GM23338 (cell line): ENCODE measurements around the gene COL18A1. TPM values are rescaled to one million over a fixed set of nuclear protein-coding genes. Genes with fewer than 3 reads are reported as not detected.

Experiments used
- ATAC-seq: fragments of 200-7000 bp; cut with Tn5 transposase; 3 replicates; pipeline ENCODE4 v1.9.1; 2020
- DNase-seq: peaks from one replicate; pipeline ENCODE4 v3.0.0-alpha.2; 2015; ENCODE audit warnings: low spot score
- H2AFZ ChIP-seq: fragments of 200-600 bp; sonication (generic); 2 replicates; pipeline ENCODE4 v1.8.0; 2016; ENCODE audit warnings: antibody characterized with exemption, mild to moderate bottlenecking, moderate library complexity
- H3F3A ChIP-seq: fragments of 200-600 bp; sonication (generic); replicated peaks from 2 replicates; pipeline ENCODE4 v1.8.0; 2017; ENCODE audit warnings: antibody characterized with exemption, mixed run types, low read depth
- H3K27ac ChIP-seq: fragments of 200-600 bp; sonication (generic); 2 replicates; pipeline ENCODE4 v1.6.1; 2016; ENCODE audit warnings: low read depth
- H3K27me3 ChIP-seq: fragments of 200-600 bp; sonication (generic); 2 replicates; pipeline ENCODE4 v1.8.0; 2016; ENCODE audit warnings: mild to moderate bottlenecking, mixed run types, moderate library complexity; ENCODE audit not compliant: insufficient read depth
- H3K36me3 ChIP-seq: fragments of 200-600 bp; sonication (generic); 2 replicates; pipeline ENCODE4 v1.8.0; 2016; ENCODE audit warnings: mild to moderate bottlenecking; ENCODE audit not compliant: insufficient read depth
- H3K4me1 ChIP-seq: fragments of 200-600 bp; sonication (generic); 2 replicates; pipeline ENCODE4 v1.8.0; 2016; ENCODE audit warnings: mild to moderate bottlenecking, moderate library complexity; ENCODE audit not compliant: insufficient read depth
- H3K4me2 ChIP-seq: fragments of 200-600 bp; sonication (generic); 2 replicates; pipeline ENCODE4 v1.7.1; 2017; ENCODE audit warnings: mixed run types
- H3K4me3 ChIP-seq: fragments of 200-600 bp; sonication (generic); 2 replicates; pipeline ENCODE4 v1.6.1; 2016; ENCODE audit warnings: mixed run types
- H3K79me2 ChIP-seq: fragments of 200-600 bp; sonication (generic); replicated peaks from 2 replicates; pipeline ENCODE4 v1.8.0; 2017; ENCODE audit warnings: mild to moderate bottlenecking; ENCODE audit not compliant: insufficient read depth
- H3K9me2 ChIP-seq: fragments of 200-600 bp; sonication (generic); 2 replicates; pipeline ENCODE4 v1.8.0; 2017; ENCODE audit not compliant: insufficient read depth
- H4K20me1 ChIP-seq: fragments of 200-600 bp; sonication (generic); replicated peaks from 2 replicates; pipeline ENCODE4 v1.8.0; 2017; ENCODE audit warnings: mild to moderate bottlenecking; ENCODE audit not compliant: insufficient read depth
- H3K27ac Mint-ChIP-seq: 2 replicates; pipeline ENCODE4 v1.8.0; 2020; ENCODE audit warnings: inconsistent platforms, mild to moderate bottlenecking, moderate library complexity, mixed read lengths
- H3K27me3 Mint-ChIP-seq: 3 replicates; pipeline ENCODE4 v1.8.0; 2022; ENCODE audit warnings: low read depth, mild to moderate bottlenecking, moderate library complexity, mixed read lengths, inconsistent platforms; ENCODE audit not compliant: insufficient read depth, poor library complexity
- H3K36me3 Mint-ChIP-seq: 3 replicates; pipeline ENCODE4 v1.8.0; 2021; ENCODE audit warnings: low read depth, mild to moderate bottlenecking, inconsistent platforms, moderate library complexity, mixed read lengths
- H3K4me1 Mint-ChIP-seq: 3 replicates; pipeline ENCODE4 v1.8.0; 2020; ENCODE audit warnings: mild to moderate bottlenecking, inconsistent platforms, mixed read lengths
- H3K4me3 Mint-ChIP-seq: 3 replicates; pipeline ENCODE4 v1.8.0; 2021; ENCODE audit warnings: moderate library complexity, mild to moderate bottlenecking, inconsistent platforms, mixed read lengths
- H3K9me3 Mint-ChIP-seq: 3 replicates; pipeline ENCODE4 v1.8.0; 2020; ENCODE audit warnings: moderate library complexity, mild to moderate bottlenecking, inconsistent platforms, mixed read lengths
- CREB1 ChIP-seq: fragments of 250-450 bp; sonication (Bioruptor Pico); IDR thresholded peaks from 2 replicates; pipeline ENCODE4 v1.5.0; 2020; ENCODE audit warnings: low read depth, mild to moderate bottlenecking, moderate library complexity
- CTCF ChIP-seq, 2 experiments: fragments of 200-600 bp in 1 of 2; sonication (generic) in 1 of 2; conservative IDR thresholded peaks; 2 replicates each; pipeline versions ENCODE4 v1.5.1 to v1.6.1; 2016 to 2017; ENCODE audit warnings: antibody characterized with exemption in 2 of 2, low read depth in 2 of 2, mild to moderate bottlenecking in 2 of 2, moderate library complexity in 1 of 2
- EZH2phosphoT487 ChIP-seq: fragments of 200-600 bp; sonication (generic); IDR thresholded peaks from one replicate; pipeline ENCODE4 v1.8.1; 2018; ENCODE audit warnings: antibody characterized with exemption; ENCODE audit not compliant: unreplicated experiment
- NANOG ChIP-seq: IDR thresholded peaks from 2 replicates; pipeline ENCODE4 v1.6.1; 2016; ENCODE audit warnings: antibody characterized with exemption, borderline replicate concordance
- ZNF462 ChIP-seq: fragments of 250-450 bp; sonication (Bioruptor Pico); IDR thresholded peaks from 2 replicates; pipeline ENCODE4 v1.5.0; 2020; ENCODE audit warnings: mild to moderate bottlenecking, moderate library complexity
- polyA plus RNA-seq: library from polyadenylated mRNA; unstranded; fragments of >200 nt; fragmentation: Nextera tagmentation; extraction: Ambion mirVana; gene quantifications from 2 replicates; pipeline ENCODE4 v1.2.1, GENCODE V29; 2016
- total RNA-seq: library from RNA; depleted of rRNA; stranded (reverse); fragments of >200 nt; shearing (Covaris generic); gene quantifications from 2 replicates; pipeline ENCODE4 v1.2.3, GENCODE V29; 2014

COL18A1 gene
- total and polyA plus RNA-seq, 2 experiments from 2014 or later, result 38.4 to 430 TPM

- H3K36me3 Mint-ChIP-seq, result no peaks in the 10 kb centered on the region; the same call in 2 of the 3 replicates
- Histone ChIP-seq H4K20me1 (no peaks in the 10 kb centered on the region), H2AFZ (no peak overlapping the region), H3F3A (0 out of 2 replicates have a peak, but pooled peaks cover 2% of the 10 kb centered on the region), H3K4me3 (no peak overlapping the region), H3K79me2 (no peaks in the 10 kb centered on the region), H3K9me2 (no peaks in the 10 kb centered on the region), H3K27me3 (no peaks in the 10 kb centered on the region), H3K4me1 (peaks cover 8% of the 10 kb centered on the region), H3K4me2 (no peak overlapping the region), H3K27ac (no peak overlapping the region), H3K36me3 (no peaks in the 10 kb centered on the region)
- H3K27me3 Mint-ChIP-seq, result peaks cover 13% of the 10 kb centered on the region
- DNase-seq, result no peak
- H3K27ac Mint-ChIP-seq, result no peak overlapping the region
- no peak for ATAC-seq
- TF ChIP-seq ZNF462 (no peak), CTCF (conservative IDR thresholded peaks at IDR 0.05; ENCODE audit: low read depth in 2 of 2) (0 out of 4 replicates have a peak, but pooled peaks of 1 of the 2 experiments have one; percentile 5)
- H3K4me3 Mint-ChIP-seq, result no peak overlapping the region
- H3K9me3 Mint-ChIP-seq, result no peaks in the 10 kb centered on the region
- peaks cover 37% of the 10 kb centered on the region for H3K4me1 Mint-ChIP-seq
Observed at GRCh38 chr21:45358261-45358670, 46.7 kb upstream of the COL18A1 start.

DNA sequence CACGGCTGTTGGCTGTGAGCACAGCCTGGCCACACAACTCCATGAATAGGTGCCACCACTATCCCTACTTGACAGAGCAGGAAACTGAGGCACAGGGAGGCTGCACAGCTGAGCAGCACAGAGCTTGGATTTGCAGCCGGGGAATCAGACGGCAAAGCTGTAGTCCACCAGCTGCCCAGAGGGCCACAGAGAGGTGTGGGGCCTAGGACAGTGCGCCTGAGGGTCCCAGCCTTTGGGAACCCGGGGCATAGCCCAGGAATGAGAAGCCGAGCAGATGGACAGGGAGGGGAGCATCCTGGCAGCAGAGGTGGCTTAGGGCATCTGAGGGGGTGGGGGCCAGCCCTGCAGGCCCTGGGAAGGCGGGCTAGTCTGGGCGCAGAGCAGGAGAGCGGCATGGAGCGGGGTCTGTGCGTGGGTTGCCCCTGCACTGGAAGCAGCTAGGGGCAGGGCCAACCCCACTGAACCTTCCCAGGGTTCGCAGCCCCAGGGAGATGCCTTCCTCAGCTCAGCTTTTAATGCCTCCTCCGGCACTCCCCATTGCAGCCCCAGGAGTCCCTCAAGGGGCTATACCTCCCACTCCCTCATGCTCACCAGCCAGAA is 46.2 kb upstream of the COL18A1 start:
- Mint-ChIP-seq H3K27ac (no peak overlapping the region), H3K4me1 (peaks cover 38% of the 10 kb centered on the region), H3K4me3 (no peak overlapping the region), H3K9me3 (no peaks in the 10 kb centered on the region), H3K36me3 (no peaks in the 10 kb centered on the region; the same call in 2 of the 3 replicates), H3K27me3 (peaks cover 16% of the 10 kb centered on the region)
- Histone ChIP-seq H3K4me1 (peaks cover 8% of the 10 kb centered on the region), H3K36me3 (no peaks in the 10 kb centered on the region), H3K4me3 (no peak overlapping the region), H4K20me1 (no peaks in the 10 kb centered on the region), H3K4me2 (no peak overlapping the region), H3K27me3 (no peaks in the 10 kb centered on the region; the same call in 1 of the 2 replicates), H3K9me2 (no peaks in the 10 kb centered on the region), H3F3A (0 out of 2 replicates have a peak, but pooled peaks cover 2% of the 10 kb centered on the region), H3K79me2 (no peaks in the 10 kb centered on the region), H2AFZ (no peak overlapping the region), H3K27ac (no peak overlapping the region)
- ATAC-seq (no peak), DNase-seq (no peak)
- TF ChIP-seq EZH2phosphoT487 (no peak), CTCF (conservative IDR thresholded peaks at IDR 0.05; ENCODE audit: low read depth in 2 of 2) (no peak), NANOG (no peak), CREB1 (no peak)
